ENCODE results near the gene METTL26.
A peak's percentile ranks its signal among the peaks of the same experiment; 100 is the strongest.

METTL26 gene

DNA sequence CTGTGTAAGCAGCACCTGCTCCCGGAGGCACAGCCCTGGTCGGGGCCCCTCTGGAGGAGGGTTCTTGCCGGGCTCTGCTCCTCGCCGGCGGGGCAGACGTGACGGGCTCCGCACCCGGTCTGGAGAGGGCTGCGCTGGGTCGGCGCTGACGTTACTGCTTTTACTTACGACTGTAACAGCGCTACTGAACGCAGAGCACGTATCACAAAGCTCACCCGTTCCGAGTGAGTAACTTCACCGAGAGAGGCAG is 47.5 kb downstream of the METTL26 start:
- Histone ChIP-seq H3K4me3 (peak overlapping the region; percentile 84), H3K27ac (peak overlapping the region; percentile 90 to 93)
- DNase-seq (ENCODE audit: low spot score) = peak; percentile 85
- TF ChIP-seq, protein P1, sequence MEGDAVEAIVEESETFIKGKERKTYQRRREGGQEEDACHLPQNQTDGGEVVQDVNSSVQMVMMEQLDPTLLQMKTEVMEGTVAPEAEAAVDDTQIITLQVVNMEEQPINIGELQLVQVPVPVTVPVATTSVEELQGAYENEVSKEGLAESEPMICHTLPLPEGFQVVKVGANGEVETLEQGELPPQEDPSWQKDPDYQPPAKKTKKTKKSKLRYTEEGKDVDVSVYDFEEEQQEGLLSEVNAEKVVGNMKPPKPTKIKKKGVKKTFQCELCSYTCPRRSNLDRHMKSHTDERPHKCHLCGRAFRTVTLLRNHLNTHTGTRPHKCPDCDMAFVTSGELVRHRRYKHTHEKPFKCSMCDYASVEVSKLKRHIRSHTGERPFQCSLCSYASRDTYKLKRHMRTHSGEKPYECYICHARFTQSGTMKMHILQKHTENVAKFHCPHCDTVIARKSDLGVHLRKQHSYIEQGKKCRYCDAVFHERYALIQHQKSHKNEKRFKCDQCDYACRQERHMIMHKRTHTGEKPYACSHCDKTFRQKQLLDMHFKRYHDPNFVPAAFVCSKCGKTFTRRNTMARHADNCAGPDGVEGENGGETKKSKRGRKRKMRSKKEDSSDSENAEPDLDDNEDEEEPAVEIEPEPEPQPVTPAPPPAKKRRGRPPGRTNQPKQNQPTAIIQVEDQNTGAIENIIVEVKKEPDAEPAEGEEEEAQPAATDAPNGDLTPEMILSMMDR (IDR thresholded peaks at IDR 0.05) = no peak

DNA sequence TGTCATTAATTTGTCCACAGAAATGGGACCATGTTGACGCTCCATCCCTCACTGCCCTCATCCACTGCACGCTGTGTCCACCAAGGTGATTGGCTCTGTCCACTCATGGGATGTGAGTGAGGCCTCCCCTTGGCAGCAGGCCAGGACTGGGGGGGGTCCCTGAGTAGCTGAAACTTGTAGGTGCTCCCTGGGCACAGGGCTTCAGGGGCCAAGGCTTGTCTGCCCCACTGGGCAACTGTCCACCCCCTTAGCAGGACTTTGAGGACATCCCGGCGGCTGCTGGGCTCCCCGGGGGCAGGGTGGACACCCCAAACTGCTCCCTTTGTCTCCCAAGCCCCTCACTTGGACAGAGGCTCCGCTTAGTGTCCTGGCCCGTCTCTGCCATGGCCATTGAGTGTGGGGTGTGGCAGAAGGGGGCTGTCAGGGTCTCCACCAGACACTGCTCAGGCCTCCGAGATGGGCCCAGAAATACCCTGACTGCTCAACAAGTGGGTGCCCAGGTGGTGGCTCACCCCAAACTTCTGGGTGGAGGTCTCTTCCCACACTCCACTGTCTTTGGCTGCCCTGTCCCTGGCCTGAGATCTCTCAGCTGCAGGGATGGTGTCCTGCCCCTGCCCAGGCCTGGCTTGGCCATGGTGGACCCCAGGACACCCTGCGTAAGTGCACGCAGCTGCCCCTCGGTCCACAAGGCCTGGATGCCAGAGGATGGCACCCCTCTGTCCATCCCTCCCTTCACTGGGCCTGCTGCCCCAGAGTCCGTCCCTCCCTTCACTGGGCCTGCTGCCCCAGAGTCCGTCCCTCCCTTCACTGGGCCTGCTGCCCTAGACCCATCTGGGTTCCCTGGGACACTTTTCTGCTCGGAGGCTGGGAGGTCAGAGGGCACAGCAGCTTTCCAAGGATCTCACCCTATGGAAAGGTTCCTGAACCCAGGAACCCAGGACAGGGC is 49.2 kb downstream of the METTL26 start:
- DNase-seq (ENCODE audit: low spot score) = no peak
- TF ChIP-seq, protein P1 (IDR thresholded peaks at IDR 0.05) = no peak
- no peak overlapping the region for H3K4me3 ChIP-seq
- no peak overlapping the region for H3K27ac ChIP-seq

DNA sequence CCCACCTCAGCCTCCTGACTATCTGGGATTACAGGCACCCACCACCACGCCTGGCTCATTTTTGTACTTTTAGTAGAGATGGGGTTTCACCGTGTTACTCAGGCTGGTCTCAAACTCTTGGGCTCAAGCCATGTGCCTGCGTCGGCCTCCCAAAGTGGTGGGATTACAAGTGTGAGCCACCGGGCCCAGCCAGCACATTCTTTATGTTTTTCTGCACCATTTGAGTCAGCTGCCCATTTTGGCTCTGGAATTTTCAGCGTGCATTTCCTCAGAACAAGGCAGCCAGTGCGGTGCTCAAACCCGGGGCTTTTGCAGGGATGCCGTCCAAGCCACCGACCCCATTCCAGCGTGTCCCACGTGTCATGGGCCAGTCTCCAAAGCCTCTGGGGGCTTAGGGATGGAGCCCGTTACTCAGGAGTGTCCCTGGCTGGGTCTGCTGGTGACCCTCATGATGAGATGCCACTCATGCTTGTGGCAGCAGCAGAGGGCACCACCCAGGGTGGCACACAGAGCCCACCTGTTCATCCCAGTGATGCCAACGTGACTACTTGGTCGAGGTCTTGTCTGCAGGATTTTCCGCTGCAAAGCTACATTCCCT is 50.0 kb downstream of the METTL26 start:
- H3K27ac ChIP-seq = no peak overlapping the region
- TF ChIP-seq, protein P1 (IDR thresholded peaks at IDR 0.05) = no peak
- no peak for DNase-seq (ENCODE audit: low spot score)
- H3K4me3 ChIP-seq = no peak overlapping the region

DNA sequence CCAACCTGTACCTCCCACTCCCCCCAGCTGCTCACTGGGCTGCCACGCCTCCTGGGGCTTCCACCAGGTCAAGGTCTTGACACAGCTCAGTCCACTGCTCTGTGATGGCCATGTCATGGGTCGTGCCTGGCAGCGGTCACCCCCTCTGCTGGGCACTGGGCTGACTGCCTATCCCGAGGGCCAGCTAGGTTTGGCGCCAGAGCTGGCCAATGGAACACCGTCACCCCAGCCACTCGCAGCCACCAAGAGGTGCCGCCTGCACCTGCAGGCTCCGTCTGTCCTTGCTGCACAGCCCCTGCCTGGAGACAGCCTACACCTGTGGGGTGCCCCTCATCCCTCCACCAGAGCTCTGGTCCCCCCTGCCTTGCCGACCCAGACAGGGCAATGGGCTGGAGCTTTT is 50.8 kb downstream of the METTL26 start:
- no peak overlapping the region for H3K27ac ChIP-seq
- TF ChIP-seq, protein P1 (IDR thresholded peaks at IDR 0.05) = no peak
- no peak for DNase-seq (ENCODE audit: low spot score)

More for the DNA sequence above, 50.8 kb downstream of the METTL26 start:
- no peak overlapping the region for H3K4me3 ChIP-seq

All from coronary artery (tissue), 2 donors.